Measurements from ENCODE around the gene AGBL5. TPM values are rescaled to one million over a fixed set of nuclear protein-coding genes. Genes with fewer than 3 reads are reported as not detected.

Gene AGBL5
- total RNA-seq, 1 donor from 2014 or later, result 23.4 TPM

GRCh38 chr2:27039871-27040270, 11.6 kb upstream of the AGBL5 start:
- no peak for DNase-seq (ENCODE audit: extremely low spot score, unreplicated experiment)
- peaks cover 5% of the 10 kb centered on the region for H3K4me1 Mint-ChIP-seq (ENCODE audit: unreplicated experiment)
- no peaks in the 10 kb centered on the region for H3K27me3 Mint-ChIP-seq (ENCODE audit: unreplicated experiment)
- TF ChIP-seq, protein P1, sequence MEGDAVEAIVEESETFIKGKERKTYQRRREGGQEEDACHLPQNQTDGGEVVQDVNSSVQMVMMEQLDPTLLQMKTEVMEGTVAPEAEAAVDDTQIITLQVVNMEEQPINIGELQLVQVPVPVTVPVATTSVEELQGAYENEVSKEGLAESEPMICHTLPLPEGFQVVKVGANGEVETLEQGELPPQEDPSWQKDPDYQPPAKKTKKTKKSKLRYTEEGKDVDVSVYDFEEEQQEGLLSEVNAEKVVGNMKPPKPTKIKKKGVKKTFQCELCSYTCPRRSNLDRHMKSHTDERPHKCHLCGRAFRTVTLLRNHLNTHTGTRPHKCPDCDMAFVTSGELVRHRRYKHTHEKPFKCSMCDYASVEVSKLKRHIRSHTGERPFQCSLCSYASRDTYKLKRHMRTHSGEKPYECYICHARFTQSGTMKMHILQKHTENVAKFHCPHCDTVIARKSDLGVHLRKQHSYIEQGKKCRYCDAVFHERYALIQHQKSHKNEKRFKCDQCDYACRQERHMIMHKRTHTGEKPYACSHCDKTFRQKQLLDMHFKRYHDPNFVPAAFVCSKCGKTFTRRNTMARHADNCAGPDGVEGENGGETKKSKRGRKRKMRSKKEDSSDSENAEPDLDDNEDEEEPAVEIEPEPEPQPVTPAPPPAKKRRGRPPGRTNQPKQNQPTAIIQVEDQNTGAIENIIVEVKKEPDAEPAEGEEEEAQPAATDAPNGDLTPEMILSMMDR (IDR thresholded peaks at IDR 0.05), result no peak
- no peak overlapping the region for H3K4me3 Mint-ChIP-seq (ENCODE audit: unreplicated experiment)
- no peak overlapping the region for H3K27ac Mint-ChIP-seq (ENCODE audit: unreplicated experiment)
- peaks cover 39% of the 10 kb centered on the region for H3K36me3 Mint-ChIP-seq (ENCODE audit: unreplicated experiment)
- no peaks in the 10 kb centered on the region for H3K9me3 Mint-ChIP-seq (ENCODE audit: unreplicated experiment)

DNA sequence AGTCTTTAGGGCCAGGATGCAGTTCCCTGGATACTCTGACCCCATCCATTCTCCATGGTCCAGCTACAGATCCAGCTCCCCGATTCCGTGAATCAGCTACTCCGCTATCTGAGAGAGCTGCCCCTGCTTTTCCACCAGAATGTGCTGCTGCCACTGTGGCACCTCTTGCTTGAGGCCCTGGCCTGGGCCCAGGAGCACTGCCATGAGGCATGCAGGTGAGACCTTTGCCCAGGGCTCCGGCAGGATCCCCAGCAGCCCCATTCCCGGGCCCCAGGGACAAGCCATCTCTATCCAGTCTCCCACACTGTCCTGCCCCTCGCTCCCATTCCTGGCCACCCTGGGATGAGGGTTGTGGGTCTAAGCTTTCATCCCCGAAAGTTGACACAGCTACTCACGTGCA, 11.2 kb upstream of the AGBL5 start:
- TF ChIP-seq, protein P1 (IDR thresholded peaks at IDR 0.05), result no peak
- Mint-ChIP-seq H3K9me3 (ENCODE audit: unreplicated experiment) (no peaks in the 10 kb centered on the region), H3K27ac (ENCODE audit: unreplicated experiment) (no peak overlapping the region), H3K36me3 (ENCODE audit: unreplicated experiment) (peaks cover 39% of the 10 kb centered on the region), H3K27me3 (ENCODE audit: unreplicated experiment) (no peaks in the 10 kb centered on the region), H3K4me1 (ENCODE audit: unreplicated experiment) (peaks cover 2% of the 10 kb centered on the region), H3K4me3 (ENCODE audit: unreplicated experiment) (no peak overlapping the region)
- DNase-seq (ENCODE audit: extremely low spot score, unreplicated experiment), result no peak

DNA sequence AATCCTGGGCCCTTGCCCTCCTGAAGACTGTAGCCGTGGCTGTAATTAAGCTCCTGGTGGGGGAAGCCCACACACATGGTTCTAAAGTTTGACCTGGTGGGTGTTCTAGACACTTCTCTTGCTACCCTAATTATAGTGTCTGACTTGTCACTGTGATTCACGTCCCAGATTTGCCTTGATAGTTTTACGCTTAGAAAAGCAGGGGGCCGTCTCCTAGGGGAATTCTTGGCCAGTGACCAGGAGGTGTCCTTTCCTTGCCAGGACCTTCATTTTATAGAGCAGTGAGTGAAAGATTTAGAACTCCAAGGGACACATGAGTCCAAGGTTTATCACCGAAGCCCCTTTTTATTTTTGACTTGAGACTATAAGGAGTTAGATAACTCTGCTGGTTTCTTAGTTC, 9.7 kb upstream of the AGBL5 start:
- TF ChIP-seq, protein P1 (IDR thresholded peaks at IDR 0.05), result no peak
- Mint-ChIP-seq H3K27ac (ENCODE audit: unreplicated experiment) (no peak overlapping the region), H3K4me3 (ENCODE audit: unreplicated experiment) (no peak overlapping the region), H3K27me3 (ENCODE audit: unreplicated experiment) (no peaks in the 10 kb centered on the region), H3K36me3 (ENCODE audit: unreplicated experiment) (peaks cover 28% of the 10 kb centered on the region), H3K4me1 (ENCODE audit: unreplicated experiment) (peaks cover 2% of the 10 kb centered on the region), H3K9me3 (ENCODE audit: unreplicated experiment) (no peaks in the 10 kb centered on the region)
- no peak for DNase-seq (ENCODE audit: extremely low spot score, unreplicated experiment)

- no peaks in the 10 kb centered on the region for H3K27me3 Mint-ChIP-seq (ENCODE audit: unreplicated experiment)
- TF ChIP-seq, protein P1 (IDR thresholded peaks at IDR 0.05), result no peak
- H3K36me3 Mint-ChIP-seq (ENCODE audit: unreplicated experiment), result peaks cover 24% of the 10 kb centered on the region
- H3K4me3 Mint-ChIP-seq (ENCODE audit: unreplicated experiment), result no peak overlapping the region
- no peak for DNase-seq (ENCODE audit: extremely low spot score, unreplicated experiment)
- no peaks in the 10 kb centered on the region for H3K9me3 Mint-ChIP-seq (ENCODE audit: unreplicated experiment)
- no peak overlapping the region for H3K27ac Mint-ChIP-seq (ENCODE audit: unreplicated experiment)
- peaks cover 2% of the 10 kb centered on the region for H3K4me1 Mint-ChIP-seq (ENCODE audit: unreplicated experiment)
Measured at GRCh38 chr2:27042159-27042661, 9.3 kb upstream of the AGBL5 start.

- no peak for DNase-seq (ENCODE audit: extremely low spot score, unreplicated experiment)
- TF ChIP-seq, protein P1 (IDR thresholded peaks at IDR 0.05), result no peak
- H3K4me1 Mint-ChIP-seq (ENCODE audit: unreplicated experiment), result peaks cover 2% of the 10 kb centered on the region
- H3K4me3 Mint-ChIP-seq (ENCODE audit: unreplicated experiment), result no peak overlapping the region
- no peaks in the 10 kb centered on the region for H3K27me3 Mint-ChIP-seq (ENCODE audit: unreplicated experiment)
- no peak overlapping the region for H3K27ac Mint-ChIP-seq (ENCODE audit: unreplicated experiment)
- no peaks in the 10 kb centered on the region for H3K9me3 Mint-ChIP-seq (ENCODE audit: unreplicated experiment)
- H3K36me3 Mint-ChIP-seq (ENCODE audit: unreplicated experiment), result peaks cover 22% of the 10 kb centered on the region
Measured at GRCh38 chr2:27042985-27043634, 8.4 kb upstream of the AGBL5 start.
